Esophagus muscularis mucosa (tissue), 3 donors: ENCODE data around the gene POLA2.

Source experiments
- CTCF ChIP-seq, 3 experiments: fragments of 200-600 bp in 2 of 3; fragments of 450-650 bp in 1 of 3; sonication (generic) in 2 of 3; IDR thresholded peaks; one replicate each; pipeline ENCODE4 v1.5.1; 2017 to 2019; ENCODE audit warnings: antibody characterized with exemption in 3 of 3, mild to moderate bottlenecking in 2 of 3, moderate library complexity in 1 of 3
- EP300 ChIP-seq: sonication (generic); formaldehyde crosslinking; IDR thresholded peaks from one replicate; pipeline ENCODE4 v1.6.1; 2017; ENCODE audit warnings: antibody characterized with exemption

GRCh38 chr11:65338676-65339075 is 76.9 kb downstream of the POLA2 start:
- TF ChIP-seq EP300 (no peak), CTCF (IDR thresholded peaks at IDR 0.05) (no peak)
